Keratinocyte (primary cell): ENCODE data around the gene NOP9. TPM values are rescaled to one million over a fixed set of nuclear protein-coding genes. Genes with fewer than 3 reads are reported as not detected.

Source experiments
- DNase-seq: peaks from one replicate; pipeline ENCODE4 v3.0.0-alpha.2; 2011; ENCODE audit warnings: low read depth, missing footprints, low spot score
- FAIRE-seq: peaks from 2 replicates; lab custom pipeline; 2011; peaks lifted over from hg19 to GRCh38; lab: Jason Lieb, UNC
- H2AFZ ChIP-seq: 2 replicates; pipeline ENCODE4 v1.6.0; 2012; ENCODE audit warnings: low read length, control low read depth, inconsistent platforms; ENCODE audit not compliant: control insufficient read depth
- H3K27ac ChIP-seq: 2 replicates; pipeline ENCODE4 v1.5.1; 2011; ENCODE audit warnings: low read length; ENCODE audit not compliant: control insufficient read depth, insufficient read depth
- H3K27me3 ChIP-seq: 3 replicates; pipeline ENCODE4 v1.6.0; 2011; ENCODE audit warnings: low read length; ENCODE audit not compliant: control insufficient read depth, insufficient read depth; ENCODE audit errors: extremely low read depth
- H3K36me3 ChIP-seq, 2 experiments: 2 replicates in 1 of 2; 3 replicates in 1 of 2; pipeline ENCODE4 v1.5.1; 2011; ENCODE audit warnings: low read length in 2 of 2, mild to moderate bottlenecking in 1 of 2; ENCODE audit not compliant: control insufficient read depth in 2 of 2, insufficient read depth in 2 of 2; ENCODE audit errors: extremely low read depth in 1 of 2
- H3K4me1 ChIP-seq: 3 replicates; pipeline ENCODE4 v1.5.1; 2011; ENCODE audit warnings: low read length; ENCODE audit not compliant: control insufficient read depth, insufficient read depth; ENCODE audit errors: extremely low read depth
- H3K4me2 ChIP-seq: 3 replicates; pipeline ENCODE4 v1.6.0; 2011; ENCODE audit warnings: low read depth, low read length; ENCODE audit not compliant: control insufficient read depth, insufficient read depth; ENCODE audit errors: extremely low read depth
- H3K4me3 ChIP-seq, 3 experiments: fragments of 200-600 bp in 1 of 3; sonication (generic) in 1 of 3; 2 replicates in 2 of 3; 3 replicates in 1 of 3; pipeline ENCODE4 v1.5.1; 2011 to 2016; ENCODE audit warnings: low read length in 3 of 3, mild to moderate bottlenecking in 3 of 3, control low read depth in 2 of 3, inconsistent platforms in 1 of 3, low read depth in 1 of 3, mixed read lengths in 1 of 3, mixed run types in 1 of 3, moderate library complexity in 1 of 3; ENCODE audit not compliant: control insufficient read depth in 2 of 3, insufficient read depth in 2 of 3; ENCODE audit errors: extremely low read depth in 1 of 3
- H3K79me2 ChIP-seq: 2 replicates; pipeline ENCODE4 v1.6.0; 2012; ENCODE audit warnings: low read length; ENCODE audit not compliant: control insufficient read depth, insufficient read depth
- H3K9ac ChIP-seq: 3 replicates; pipeline ENCODE4 v1.6.0; 2011; ENCODE audit warnings: low read length; ENCODE audit not compliant: control insufficient read depth, insufficient read depth; ENCODE audit errors: extremely low read depth
- H3K9me1 ChIP-seq: 3 replicates; pipeline ENCODE4 v1.6.0; 2011; ENCODE audit warnings: low read length; ENCODE audit not compliant: control insufficient read depth, insufficient read depth; ENCODE audit errors: extremely low read depth
- H3K9me3 ChIP-seq: 2 replicates; pipeline ENCODE4 v1.5.1; 2012; ENCODE audit warnings: low read depth, low read length; ENCODE audit not compliant: control insufficient read depth
- H4K20me1 ChIP-seq: 3 replicates; pipeline ENCODE4 v1.6.0; 2011; ENCODE audit warnings: low read length; ENCODE audit not compliant: control insufficient read depth, insufficient read depth; ENCODE audit errors: extremely low read depth
- EZH2 ChIP-seq: IDR thresholded peaks from one replicate; pipeline ENCODE4 v1.6.1; 2012; ENCODE audit warnings: inconsistent platforms, mild to moderate bottlenecking, low read length, moderate library complexity
- dilution Hi-C: fragments of 300-500 bp; cut with MboI; formaldehyde crosslinking; loops from one replicate; pipeline ENCODE4 v1.7.0; 2020; ENCODE audit warnings: low sequenced_read_pairs; ENCODE audit not compliant: extremely low pct_ligation_motif_present
- polyA plus RNA-seq, 5 experiments: library from polyadenylated mRNA; depleted of rRNA in 3 of 5; stranded (reverse) in 3 of 5; stranded (forward) in 1 of 5; unstranded in 1 of 5; fragments of >200 nt; gene quantifications; 1 replicate in 1 of 5; 2 replicates in 3 of 5; 3 replicates in 1 of 5; pipeline versions ENCODE4 v1.2.1 to v1.2.3, GENCODE V29; 2011 to 2012; ENCODE audit warnings: missing spikeins in 2 of 5, low read depth in 1 of 5, low replicate concordance in 1 of 5
- TF ChIP-seq, protein P1 (sequence below), 3 experiments: IDR thresholded peaks in 1 of 3; conservative IDR thresholded peaks in 1 of 3; optimal IDR thresholded peaks in 1 of 3; 2 replicates in 2 of 3; 3 replicates in 1 of 3; pipeline versions ENCODE3 to v1.5.1; 2011; ENCODE audit warnings: low read length in 3 of 3, mild to moderate bottlenecking in 3 of 3, moderate library complexity in 2 of 3, control low read depth in 1 of 3, inconsistent platforms in 1 of 3; ENCODE audit not compliant: insufficient read depth in 2 of 3; ENCODE audit errors: extremely low read depth in 1 of 3

Gene NOP9
- polyA plus RNA-seq, 1 donor (not counting 4 experiments of a cell fraction or from before 2014, with no cell fraction given) = 19.9 TPM

GRCh38 chr14:24337824-24338175, 38.1 kb downstream of the NOP9 start:
- no peak overlapping the region for H3K9ac ChIP-seq
- no peak for FAIRE-seq
- H3K27ac ChIP-seq = no peak overlapping the region
- H3K4me1 ChIP-seq = peaks cover 19% of the 10 kb centered on the region
- H3K79me2 ChIP-seq = no peaks in the 10 kb centered on the region
- H3K4me3 ChIP-seq = no peak overlapping the region
- dilution Hi-C loops = no loop called here
- H3K9me3 ChIP-seq = no peaks in the 10 kb centered on the region
- no peaks in the 10 kb centered on the region for H4K20me1 ChIP-seq
- TF ChIP-seq, protein P1, sequence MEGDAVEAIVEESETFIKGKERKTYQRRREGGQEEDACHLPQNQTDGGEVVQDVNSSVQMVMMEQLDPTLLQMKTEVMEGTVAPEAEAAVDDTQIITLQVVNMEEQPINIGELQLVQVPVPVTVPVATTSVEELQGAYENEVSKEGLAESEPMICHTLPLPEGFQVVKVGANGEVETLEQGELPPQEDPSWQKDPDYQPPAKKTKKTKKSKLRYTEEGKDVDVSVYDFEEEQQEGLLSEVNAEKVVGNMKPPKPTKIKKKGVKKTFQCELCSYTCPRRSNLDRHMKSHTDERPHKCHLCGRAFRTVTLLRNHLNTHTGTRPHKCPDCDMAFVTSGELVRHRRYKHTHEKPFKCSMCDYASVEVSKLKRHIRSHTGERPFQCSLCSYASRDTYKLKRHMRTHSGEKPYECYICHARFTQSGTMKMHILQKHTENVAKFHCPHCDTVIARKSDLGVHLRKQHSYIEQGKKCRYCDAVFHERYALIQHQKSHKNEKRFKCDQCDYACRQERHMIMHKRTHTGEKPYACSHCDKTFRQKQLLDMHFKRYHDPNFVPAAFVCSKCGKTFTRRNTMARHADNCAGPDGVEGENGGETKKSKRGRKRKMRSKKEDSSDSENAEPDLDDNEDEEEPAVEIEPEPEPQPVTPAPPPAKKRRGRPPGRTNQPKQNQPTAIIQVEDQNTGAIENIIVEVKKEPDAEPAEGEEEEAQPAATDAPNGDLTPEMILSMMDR (optimal IDR thresholded peaks at IDR 0.05 in 1 of 3, IDR thresholded peaks at IDR 0.05 in 1 of 3, conservative IDR thresholded peaks at IDR 0.05 in 1 of 3; ENCODE audit: extremely low read depth in 1 of 3, insufficient read depth in 2 of 3, low read length in 3 of 3) = no peak
- TF ChIP-seq EZH2 = no peak
- no peaks in the 10 kb centered on the region for H3K9me1 ChIP-seq
- no peak overlapping the region for H3K4me2 ChIP-seq
- H3K36me3 ChIP-seq = peaks cover 0 to 2% of the 10 kb centered on the region in 2 experiments
- peaks cover 16% of the 10 kb centered on the region for H3K27me3 ChIP-seq
- no peak overlapping the region for H2AFZ ChIP-seq
- DNase-seq = no peak

- no peak overlapping the region for H2AFZ ChIP-seq
These were observed 39.2 kb downstream of the NOP9 start for GRCh38 chr14:24338843-24339242.

More at GRCh38 chr14:24338843-24339242, 39.2 kb downstream of the NOP9 start:
- peaks cover 16% of the 10 kb centered on the region for H3K27me3 ChIP-seq
- no peak overlapping the region for H3K27ac ChIP-seq
- no peak for TF ChIP-seq EZH2
- TF ChIP-seq, protein P1 (optimal IDR thresholded peaks at IDR 0.05 in 1 of 3, IDR thresholded peaks at IDR 0.05 in 1 of 3, conservative IDR thresholded peaks at IDR 0.05 in 1 of 3; ENCODE audit: extremely low read depth in 1 of 3, insufficient read depth in 2 of 3, low read length in 3 of 3) = no peak
- FAIRE-seq (no peak), DNase-seq (no peak)
- no peaks in the 10 kb centered on the region for H3K9me1 ChIP-seq
- dilution Hi-C loops = no loop called here
- H3K79me2 ChIP-seq = no peaks in the 10 kb centered on the region
- peaks cover 15% of the 10 kb centered on the region for H3K4me1 ChIP-seq
- H3K4me3 ChIP-seq = peak overlapping the region in 2 of 3 experiments; percentile 53 to 86
- H3K36me3 ChIP-seq = peaks cover 0 to 2% of the 10 kb centered on the region in 2 experiments
- no peaks in the 10 kb centered on the region for H4K20me1 ChIP-seq
- no peaks in the 10 kb centered on the region for H3K9me3 ChIP-seq
- H3K4me2 ChIP-seq = peak overlapping the region; percentile 97
- no peak overlapping the region for H3K9ac ChIP-seq
